AG09309 (cell line): Measurements from ENCODE around the gene CIAO2B.

Source experiments
- DNase-seq: peaks from one replicate; pipeline ENCODE4 v3.0.0-alpha.2; 2010; ENCODE audit warnings: low read depth
- H3K4me3 ChIP-seq: 2 replicates; pipeline ENCODE4 v1.5.1; 2011; ENCODE audit warnings: mild to moderate bottlenecking, low read depth, low read length, moderate library complexity; ENCODE audit not compliant: control insufficient read depth
- TF ChIP-seq, protein P1 (sequence below): IDR thresholded peaks from 2 replicates; pipeline ENCODE4 v1.5.1; 2011; ENCODE audit warnings: mild to moderate bottlenecking, low read depth, low read length, inconsistent platforms; ENCODE audit not compliant: insufficient read depth, control insufficient read depth; ENCODE audit errors: missing control alignments

The CIAO2B gene

DNA sequence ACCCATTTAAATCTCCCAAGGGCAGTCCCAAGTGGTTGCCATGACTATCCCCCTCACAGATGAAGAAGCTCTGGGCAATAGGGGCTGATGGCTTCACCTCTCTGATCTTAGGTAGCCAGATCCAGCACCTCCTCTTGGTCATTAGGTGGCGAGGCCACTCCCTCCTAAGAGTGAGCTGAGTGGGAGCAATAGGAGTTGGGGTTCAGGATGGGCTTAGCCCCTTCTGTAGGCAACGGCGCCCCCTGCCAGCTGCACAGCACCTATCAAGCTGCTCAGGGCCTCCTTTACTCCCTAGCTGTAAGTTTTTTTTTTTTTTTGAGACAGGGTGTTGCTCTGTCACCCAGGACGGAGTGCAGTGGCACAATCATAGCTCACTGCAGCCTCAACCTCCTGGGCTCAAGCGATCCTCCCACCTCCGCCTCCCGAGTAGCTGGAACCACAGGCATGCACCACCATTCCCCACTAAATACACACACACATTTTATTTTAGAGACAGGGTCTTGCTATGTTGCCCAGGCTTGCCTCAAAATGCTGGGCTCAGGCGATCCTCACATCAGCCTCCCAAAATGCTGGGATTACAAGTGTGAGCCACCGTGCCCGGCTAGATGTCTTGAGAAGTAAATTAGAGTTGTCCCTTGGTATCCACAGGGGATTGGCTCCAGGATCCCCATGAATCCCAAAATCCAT, 5.4 kb downstream of the CIAO2B start:
- no peak overlapping the region for H3K4me3 ChIP-seq
- no peak for DNase-seq
- TF ChIP-seq, protein P1, sequence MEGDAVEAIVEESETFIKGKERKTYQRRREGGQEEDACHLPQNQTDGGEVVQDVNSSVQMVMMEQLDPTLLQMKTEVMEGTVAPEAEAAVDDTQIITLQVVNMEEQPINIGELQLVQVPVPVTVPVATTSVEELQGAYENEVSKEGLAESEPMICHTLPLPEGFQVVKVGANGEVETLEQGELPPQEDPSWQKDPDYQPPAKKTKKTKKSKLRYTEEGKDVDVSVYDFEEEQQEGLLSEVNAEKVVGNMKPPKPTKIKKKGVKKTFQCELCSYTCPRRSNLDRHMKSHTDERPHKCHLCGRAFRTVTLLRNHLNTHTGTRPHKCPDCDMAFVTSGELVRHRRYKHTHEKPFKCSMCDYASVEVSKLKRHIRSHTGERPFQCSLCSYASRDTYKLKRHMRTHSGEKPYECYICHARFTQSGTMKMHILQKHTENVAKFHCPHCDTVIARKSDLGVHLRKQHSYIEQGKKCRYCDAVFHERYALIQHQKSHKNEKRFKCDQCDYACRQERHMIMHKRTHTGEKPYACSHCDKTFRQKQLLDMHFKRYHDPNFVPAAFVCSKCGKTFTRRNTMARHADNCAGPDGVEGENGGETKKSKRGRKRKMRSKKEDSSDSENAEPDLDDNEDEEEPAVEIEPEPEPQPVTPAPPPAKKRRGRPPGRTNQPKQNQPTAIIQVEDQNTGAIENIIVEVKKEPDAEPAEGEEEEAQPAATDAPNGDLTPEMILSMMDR: peak; percentile 50

GRCh38 chr16:66927918-66928649, 6.1 kb downstream of the CIAO2B start:
- DNase-seq: no peak
- TF ChIP-seq, protein P1: no peak
- no peak overlapping the region for H3K4me3 ChIP-seq

DNA sequence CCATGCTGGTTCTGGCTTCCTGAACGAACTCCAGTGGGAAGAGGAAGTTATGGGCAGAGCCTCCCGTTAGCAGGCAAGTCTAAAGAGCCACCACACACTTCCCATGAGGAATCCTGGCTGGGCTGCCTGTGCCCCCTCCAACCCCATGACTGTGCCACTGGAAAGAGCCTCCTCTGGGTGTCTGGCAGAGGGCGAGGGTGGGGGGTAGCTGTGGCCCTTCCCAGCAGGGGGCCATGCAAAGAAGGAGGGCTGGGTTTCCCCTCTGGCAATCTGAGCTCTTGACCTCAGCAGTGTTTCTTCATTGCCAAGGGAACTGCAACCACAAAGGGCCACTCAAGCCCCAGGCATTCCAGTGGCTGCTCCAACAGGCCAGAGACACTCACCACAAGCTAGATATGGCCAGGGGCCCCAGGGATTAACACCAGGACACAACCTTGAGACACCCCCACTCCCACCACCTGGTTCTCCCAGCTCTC, 7.2 kb downstream of the CIAO2B start:
- peak; percentile 55 for DNase-seq
- TF ChIP-seq, protein P1: no peak
- no peak overlapping the region for H3K4me3 ChIP-seq

DNA sequence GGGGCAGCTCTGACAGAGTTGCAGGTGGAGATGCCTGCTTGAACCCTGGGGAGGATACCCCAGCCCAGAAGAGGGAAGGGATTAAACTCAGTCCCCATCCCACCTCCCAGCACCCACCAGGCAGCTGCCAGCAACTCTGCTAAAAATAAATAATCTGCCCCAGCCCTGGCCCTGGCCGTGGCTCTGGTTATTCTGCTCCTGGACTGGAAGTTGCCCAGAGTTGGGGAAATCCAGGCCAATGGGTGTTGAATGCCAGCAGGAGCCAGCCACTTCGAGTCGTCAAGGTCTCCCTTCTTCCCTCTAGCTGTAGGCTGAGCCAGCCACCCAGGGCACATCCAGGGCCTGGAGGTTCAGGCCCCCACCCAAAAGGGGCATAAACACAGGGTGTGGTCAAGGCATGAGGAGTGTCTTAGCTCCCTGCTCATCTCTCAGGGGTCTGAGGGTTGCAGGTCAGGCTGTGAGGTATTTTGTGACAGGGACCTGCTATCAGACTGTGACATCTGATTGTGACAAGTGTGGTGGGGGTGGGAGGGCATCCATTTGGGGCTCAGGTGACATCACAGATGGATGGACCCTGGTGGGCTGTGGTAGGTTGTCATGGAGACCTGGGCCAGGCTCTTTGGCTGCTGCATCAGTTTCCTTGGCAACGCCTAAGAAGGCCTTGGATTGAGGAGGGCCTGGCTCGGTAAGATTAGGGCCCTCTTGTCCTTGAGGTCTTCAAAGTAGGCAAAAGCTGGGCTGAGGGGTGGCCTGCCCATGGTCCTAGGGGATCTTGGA, 7.8 kb downstream of the CIAO2B start:
- TF ChIP-seq, protein P1: no peak

GRCh38 chr16:66925322-66925840, 8.8 kb downstream of the CIAO2B start, which contains the start of gene RRAD:
TSS of gene RRAD (minus strand) at chr16:66925535. CDS start at chr16:66925179, 356 bp downstream.
- H3K4me3 ChIP-seq: peak within 1 kb of the TSS; percentile 32
- DNase-seq: no peak
- TF ChIP-seq, protein P1: no peak

More for the DNA sequence above, 7.8 kb downstream of the CIAO2B start:
- no peak overlapping the region for H3K4me3 ChIP-seq
- no peak for DNase-seq

GRCh38 chr16:66924527-66925321, 9.5 kb downstream of the CIAO2B start:
- no peak for DNase-seq
- TF ChIP-seq, protein P1: peak; percentile 18
- peak overlapping the region; percentile 32 for H3K4me3 ChIP-seq
